GM12864 (cell line): Measurements from ENCODE around the gene CLDN22.

Experiments used
- DNase-seq: peaks from one replicate; pipeline ENCODE4 v3.0.0-alpha.2; 2011; ENCODE audit warnings: low read depth
- H3K4me3 ChIP-seq: 2 replicates; pipeline ENCODE4 v1.5.1; 2011; ENCODE audit warnings: mild to moderate bottlenecking, low read depth, low read length, control low read depth
- CTCF ChIP-seq: IDR thresholded peaks from 2 replicates; pipeline ENCODE4 v1.5.1; 2011; ENCODE audit warnings: low read depth, mild to moderate bottlenecking, moderate library complexity, low read length, control low read depth, inconsistent platforms; ENCODE audit errors: missing control alignments

The CLDN22 gene

GRCh38 chr4:183347566-183347965 lies 27.5 kb upstream of the CLDN22 start:
- no peak overlapping the region for H3K4me3 ChIP-seq
- no peak for TF ChIP-seq CTCF
- no peak for DNase-seq

- no peak for DNase-seq
- H3K4me3 ChIP-seq: no peak overlapping the region
- TF ChIP-seq CTCF: no peak
Measured at GRCh38 chr4:183347146-183347545, 27.1 kb upstream of the CLDN22 start.

GRCh38 chr4:183345261-183345660 lies 25.2 kb upstream of the CLDN22 start:
- no peak for TF ChIP-seq CTCF
- no peak for DNase-seq
- no peak overlapping the region for H3K4me3 ChIP-seq

GRCh38 chr4:183344523-183345255 lies 24.6 kb upstream of the CLDN22 start:
- DNase-seq: no peak
- no peak overlapping the region for H3K4me3 ChIP-seq
- TF ChIP-seq CTCF: no peak

GRCh38 chr4:183343730-183344129 lies 23.7 kb upstream of the CLDN22 start:
- no peak for TF ChIP-seq CTCF
- no peak for DNase-seq
- no peak overlapping the region for H3K4me3 ChIP-seq

GRCh38 chr4:183342541-183343533 lies 22.8 kb upstream of the CLDN22 start:
- no peak for DNase-seq
- no peak overlapping the region for H3K4me3 ChIP-seq
- no peak for TF ChIP-seq CTCF
